Heart left ventricle (tissue), 13 donors: ENCODE data around the gene ARHGAP15.

Experiments
- POLR2A ChIP-seq, 2 donors: fragments of 450-650 bp; IDR thresholded peaks; one replicate each; pipeline ENCODE4 v1.6.1; 2017; ENCODE audit warnings: antibody characterized with exemption in 2 of 2, mild to moderate bottlenecking in 2 of 2, moderate library complexity in 2 of 2
- TF ChIP-seq, protein P1 (sequence below), 12 donors: fragments of 200-600 bp; sonication (generic) in 4 of 12; IDR thresholded peaks; one replicate each; pipeline versions ENCODE4 v1.5.0 to v1.8.0; 2018 to 2022; ENCODE audit warnings: antibody characterized with exemption in 12 of 12, mild to moderate bottlenecking in 5 of 12
- donor health status: ischemic (EF 13 %, LVEDD 7.1; RV severe dilation, severe dysfunction).
- donor health status: DM: no; HTN: yes; CAD: no.
- donor health status: DM: no; HTN: no; CAD: no.
- donor health status: ischemic (EF 25% LVEDD 6.9; RV normal size, moderate dysfunction).
- donor health status: ischemic (EF 25% LVEDD 5.7; RV mildly dilated, moderate dysfunction).
- donor health status: ischemic (EF 35%, LVEDD 5.7; RV mildly dilated, moderate dysfunction).
- donor health status: nonischemic (EF 11% LVEDD 7.7; RV severe dilation, severe dysfunction).
- donor health status: DM: yes; HTN: yes; CAD: no.
- donor health status: PGD.
- donor health status: ischemic (EF 29% LVEDD 5.4; RV normal size, mild dysfunction).
- donor health status: nonischemic (EF 23%, LVEDD 6.1; RV moderate dilation, normal function).

DNA sequence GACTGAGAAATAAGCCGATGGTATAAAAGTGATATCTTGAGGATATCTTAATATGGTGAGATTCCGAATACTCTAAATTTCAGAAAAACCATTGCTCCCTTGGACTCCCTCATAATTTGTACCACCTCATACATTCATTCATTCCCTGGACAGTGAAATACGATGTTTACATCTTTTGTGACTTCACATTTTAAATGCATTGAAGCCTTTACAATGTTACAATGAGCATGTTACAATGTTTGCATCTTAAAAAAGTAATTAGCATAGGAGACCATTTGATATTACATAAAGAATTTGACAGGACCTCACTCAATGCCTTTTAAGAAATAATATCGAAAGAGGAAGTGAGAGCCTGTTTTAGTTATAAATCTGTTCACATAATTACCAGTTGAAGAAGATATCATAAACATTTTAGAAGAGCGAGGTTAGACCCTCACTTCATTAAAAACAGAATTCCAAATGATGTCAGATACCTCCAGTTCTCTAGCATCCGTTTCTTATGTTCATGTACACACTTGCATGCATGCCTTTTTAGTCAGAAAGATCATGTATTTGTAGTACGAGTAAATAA lies 372.0 kb downstream of the ARHGAP15 start:
- TF ChIP-seq, protein P1, sequence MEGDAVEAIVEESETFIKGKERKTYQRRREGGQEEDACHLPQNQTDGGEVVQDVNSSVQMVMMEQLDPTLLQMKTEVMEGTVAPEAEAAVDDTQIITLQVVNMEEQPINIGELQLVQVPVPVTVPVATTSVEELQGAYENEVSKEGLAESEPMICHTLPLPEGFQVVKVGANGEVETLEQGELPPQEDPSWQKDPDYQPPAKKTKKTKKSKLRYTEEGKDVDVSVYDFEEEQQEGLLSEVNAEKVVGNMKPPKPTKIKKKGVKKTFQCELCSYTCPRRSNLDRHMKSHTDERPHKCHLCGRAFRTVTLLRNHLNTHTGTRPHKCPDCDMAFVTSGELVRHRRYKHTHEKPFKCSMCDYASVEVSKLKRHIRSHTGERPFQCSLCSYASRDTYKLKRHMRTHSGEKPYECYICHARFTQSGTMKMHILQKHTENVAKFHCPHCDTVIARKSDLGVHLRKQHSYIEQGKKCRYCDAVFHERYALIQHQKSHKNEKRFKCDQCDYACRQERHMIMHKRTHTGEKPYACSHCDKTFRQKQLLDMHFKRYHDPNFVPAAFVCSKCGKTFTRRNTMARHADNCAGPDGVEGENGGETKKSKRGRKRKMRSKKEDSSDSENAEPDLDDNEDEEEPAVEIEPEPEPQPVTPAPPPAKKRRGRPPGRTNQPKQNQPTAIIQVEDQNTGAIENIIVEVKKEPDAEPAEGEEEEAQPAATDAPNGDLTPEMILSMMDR (IDR thresholded peaks at IDR 0.05), result no peak
- no peak for TF ChIP-seq POLR2A (IDR thresholded peaks at IDR 0.05)
